ENCODE measurements around the gene HHATL.

DNA sequence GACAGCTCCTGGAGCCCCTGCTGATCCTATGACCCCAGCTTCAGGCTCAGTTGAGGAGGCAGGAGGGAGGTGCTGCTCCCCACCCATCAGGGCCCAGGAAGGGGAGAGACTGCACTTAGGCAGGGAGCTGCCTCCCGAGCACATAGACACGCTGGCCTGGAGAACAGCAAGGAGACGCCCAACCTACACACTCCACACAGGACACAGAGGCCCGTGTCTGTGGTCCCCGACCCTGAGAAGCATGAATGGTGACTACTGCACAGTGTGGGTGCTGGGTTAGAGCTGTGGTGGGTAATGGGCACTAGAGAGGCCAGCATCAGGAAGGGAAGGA is 1.1 kb upstream of the HHATL start:
- TF ChIP-seq, protein P1, sequence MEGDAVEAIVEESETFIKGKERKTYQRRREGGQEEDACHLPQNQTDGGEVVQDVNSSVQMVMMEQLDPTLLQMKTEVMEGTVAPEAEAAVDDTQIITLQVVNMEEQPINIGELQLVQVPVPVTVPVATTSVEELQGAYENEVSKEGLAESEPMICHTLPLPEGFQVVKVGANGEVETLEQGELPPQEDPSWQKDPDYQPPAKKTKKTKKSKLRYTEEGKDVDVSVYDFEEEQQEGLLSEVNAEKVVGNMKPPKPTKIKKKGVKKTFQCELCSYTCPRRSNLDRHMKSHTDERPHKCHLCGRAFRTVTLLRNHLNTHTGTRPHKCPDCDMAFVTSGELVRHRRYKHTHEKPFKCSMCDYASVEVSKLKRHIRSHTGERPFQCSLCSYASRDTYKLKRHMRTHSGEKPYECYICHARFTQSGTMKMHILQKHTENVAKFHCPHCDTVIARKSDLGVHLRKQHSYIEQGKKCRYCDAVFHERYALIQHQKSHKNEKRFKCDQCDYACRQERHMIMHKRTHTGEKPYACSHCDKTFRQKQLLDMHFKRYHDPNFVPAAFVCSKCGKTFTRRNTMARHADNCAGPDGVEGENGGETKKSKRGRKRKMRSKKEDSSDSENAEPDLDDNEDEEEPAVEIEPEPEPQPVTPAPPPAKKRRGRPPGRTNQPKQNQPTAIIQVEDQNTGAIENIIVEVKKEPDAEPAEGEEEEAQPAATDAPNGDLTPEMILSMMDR (conservative IDR thresholded peaks at IDR 0.05; ENCODE audit: low read length), result no peak
- TF ChIP-seq EZH2phosphoT487 (IDR thresholded peaks at IDR 0.05; ENCODE audit: borderline replicate concordance, low read depth, low read length), result no peak
